ENCODE measurements around the gene MAP2K3. TPM values are rescaled to one million over a fixed set of nuclear protein-coding genes. Genes with fewer than 3 reads are reported as not detected.

The MAP2K3 gene
- total and polyA plus RNA-seq, 2 experiments from 2014 or later = 42.6 to 119 TPM

- no peaks in the 10 kb centered on the region for H3K79me2 ChIP-seq (ENCODE audit: insufficient read depth)
- WGBS, 2 experiments (ENCODE audit: low coverage in 1 of 2, low lambda C conversion rate in 2 of 2, missing lambda C conversion rate in 2 of 2) = 71 to 73% methylated on average over 9 of the region's 9 CpGs
- no peak overlapping the region for H3K9ac ChIP-seq
- H2AFZ ChIP-seq = no peak overlapping the region
- DNase-seq = no peak
- H4K20me1 ChIP-seq (ENCODE audit: insufficient read depth) = no peaks in the 10 kb centered on the region
- H3K4me1 ChIP-seq (ENCODE audit: insufficient read depth) = peaks cover 3% of the 10 kb centered on the region
- no peak for TF ChIP-seq EZH2phosphoT487 (IDR thresholded peaks at IDR 0.05; ENCODE audit: insufficient read depth, low read depth)
- no peak for TF ChIP-seq EZH2 (IDR thresholded peaks at IDR 0.05; ENCODE audit: insufficient read depth, poor library complexity, severe bottlenecking)
- H3K9me3 ChIP-seq (ENCODE audit: low read depth) = no peaks in the 10 kb centered on the region
- in situ Hi-C loops (cut with MboI) = no loop called here
- H3K4me3 ChIP-seq = no peak overlapping the region
- H3K9me2 ChIP-seq (ENCODE audit: insufficient read depth) = no peaks in the 10 kb centered on the region
- peaks cover 10% of the 10 kb centered on the region; the same call in 1 of the 2 replicates for H3K27me3 ChIP-seq (replicated peaks; ENCODE audit: insufficient read depth)
- no peaks in the 10 kb centered on the region for H3K36me3 ChIP-seq (ENCODE audit: low read depth)
- no peaks in the 10 kb centered on the region for H3F3A ChIP-seq (ENCODE audit: insufficient read depth)
- no peak overlapping the region for H3K27ac ChIP-seq
- H3K4me2 ChIP-seq (ENCODE audit: unreplicated experiment) = no peak overlapping the region
Measured at GRCh38 chr17:21363776-21364642, 79.5 kb downstream of the MAP2K3 start.

Other genes starting within 250 kb of the MAP2K3 start
- 154 and 161 TPM in 2 replicates for gene USP22, start 241.7 kb upstream of the MAP2K3 start, total RNA-seq (2014; rRNA removed; shearing (Covaris generic))
- gene USP22, start 241.7 kb upstream of the MAP2K3 start, polyA plus RNA-seq (2016; fragmentation: Nextera tagmentation; extraction: Ambion mirVana) = 70.6 and 75.1 TPM in 2 replicates
- gene DHRS7B, start 157.7 kb upstream of the MAP2K3 start, total RNA-seq (2014; rRNA removed; shearing (Covaris generic)) = 34.7 and 34.8 TPM in 2 replicates
- gene DHRS7B, start 157.7 kb upstream of the MAP2K3 start, polyA plus RNA-seq (2016; fragmentation: Nextera tagmentation; extraction: Ambion mirVana) = 36.9 and 37.3 TPM in 2 replicates
- 18.2 and 29.4 TPM in 2 replicates for gene TMEM11, start 70.5 kb upstream of the MAP2K3 start, total RNA-seq (2014; rRNA removed; shearing (Covaris generic))
- gene TMEM11, start 70.5 kb upstream of the MAP2K3 start, polyA plus RNA-seq (2016; fragmentation: Nextera tagmentation; extraction: Ambion mirVana) = 66.5 and 66.9 TPM in 2 replicates
- 5.0 and 9.6 TPM in 2 replicates for gene NATD1, start 31.3 kb upstream of the MAP2K3 start, total RNA-seq (2014; rRNA removed; shearing (Covaris generic))
- gene NATD1, start 31.3 kb upstream of the MAP2K3 start, polyA plus RNA-seq (2016; fragmentation: Nextera tagmentation; extraction: Ambion mirVana) = 3.6 and 4.0 TPM in 2 replicates
- 0.54 and 1.0 TPM in 2 replicates for gene KCNJ12, start 91.6 kb downstream of the MAP2K3 start, total RNA-seq (2014; rRNA removed; shearing (Covaris generic))
- 0.29 and 0.33 TPM in 2 replicates for gene KCNJ12, start 91.6 kb downstream of the MAP2K3 start, polyA plus RNA-seq (2016; fragmentation: Nextera tagmentation; extraction: Ambion mirVana)

Data from GM23248 (cell line).